GM12878 (cell line): ENCODE measurements around the gene SESTD1. TPM values are rescaled to one million over a fixed set of nuclear protein-coding genes. Genes with fewer than 3 reads are reported as not detected.

Experiments
- ATAC-seq: fragments of 200-7000 bp; cut with Tn5 transposase; 3 replicates; pipeline ENCODE4 v1.9.1; 2020; ENCODE audit warnings: mild to moderate bottlenecking, moderate library complexity
- BruUV-seq: library from RNA; stranded (reverse); fragments of 400-500 nt; replicated peaks from 2 replicates; lab custom pipeline; 2021; lab: Mats Ljungman, UMichigan
- CTCF ChIA-PET: fragments of 300-600 bp; sonication (Branson Sonifier 250); formaldehyde crosslinking; extraction: SDS; loops from one replicate; lab custom pipeline; 2021; ENCODE audit warnings: inconsistent platforms; lab: Yijun Ruan, JAX
- POLR2A ChIA-PET: fragments of 350-600 bp; formaldehyde crosslinking; extraction: SDS; loops from one replicate; lab custom pipeline; 2021; ENCODE audit warnings: inconsistent platforms; lab: Charles Lee
- RAD21 ChIA-PET: fragments of 300-600 bp; sonication (Branson Sonifier 250); formaldehyde crosslinking; loops from one replicate; lab custom pipeline; 2023; ENCODE audit warnings: antibody characterized with exemption; ENCODE audit not compliant: unreplicated experiment; lab: Charles Lee
- SMC1A ChIA-PET: fragments of 300-600 bp; sonication (Branson Sonifier 250); formaldehyde crosslinking; loops from one replicate; lab custom pipeline; 2023; ENCODE audit not compliant: unreplicated experiment, uncharacterized antibody; lab: Charles Lee
- DNase-seq: peaks from one replicate; pipeline ENCODE4 v3.0.0-alpha.2; 2011; ENCODE audit warnings: low read depth, low spot score
- FAIRE-seq: peaks from 3 replicates; lab custom pipeline; 2011; peaks lifted over from hg19 to GRCh38; lab: Jason Lieb, UNC
- H2AFZ ChIP-seq: 2 replicates; pipeline ENCODE4 v1.6.0; 2011; ENCODE audit warnings: low read depth, low read length, control low read depth; ENCODE audit not compliant: control insufficient read depth
- H3K27ac ChIP-seq: 2 replicates; pipeline ENCODE4 v1.5.1; 2011; ENCODE audit warnings: control low read depth; ENCODE audit not compliant: control insufficient read depth, insufficient read depth
- H3K27me3 ChIP-seq, 2 experiments: replicated peaks in 1 of 2; 2 replicates each; pipeline versions ENCODE4 v1.6.0 to v1.6.1; 2011; ENCODE audit warnings: low read length in 1 of 2; ENCODE audit not compliant: control insufficient read depth in 2 of 2, insufficient read depth in 2 of 2
- H3K36me3 ChIP-seq, 2 experiments: 2 replicates each; pipeline ENCODE4 v1.5.1; 2011; ENCODE audit warnings: low read length in 1 of 2; ENCODE audit not compliant: control insufficient read depth in 2 of 2, insufficient read depth in 2 of 2
- H3K4me1 ChIP-seq: 2 replicates; pipeline ENCODE4 v1.6.1; 2011; ENCODE audit warnings: mild to moderate bottlenecking, low read length, moderate library complexity, mixed read lengths; ENCODE audit not compliant: control insufficient read depth, insufficient read depth
- H3K4me2 ChIP-seq: 2 replicates; pipeline ENCODE4 v1.6.0; 2011; ENCODE audit warnings: control low read depth; ENCODE audit not compliant: control insufficient read depth, insufficient read depth
- H3K4me3 ChIP-seq: fragments of 200-600 bp; sonication (generic); 2 replicates; pipeline ENCODE4 v1.5.1; 2016
- H3K79me2 ChIP-seq: 2 replicates; pipeline ENCODE4 v1.6.0; 2011; ENCODE audit warnings: low read length; ENCODE audit not compliant: control insufficient read depth, insufficient read depth
- H3K9ac ChIP-seq: 2 replicates; pipeline ENCODE4 v1.8.0; 2011; ENCODE audit warnings: low read length, control low read depth, mixed read lengths; ENCODE audit not compliant: control insufficient read depth, insufficient read depth
- H3K9me3 ChIP-seq: replicated peaks from 3 replicates; pipeline ENCODE4 v1.5.1; 2011; ENCODE audit warnings: mild to moderate bottlenecking, low read length; ENCODE audit not compliant: control insufficient read depth, insufficient read depth
- H4K20me1 ChIP-seq: 2 replicates; pipeline ENCODE4 v1.6.0; 2011; ENCODE audit not compliant: control insufficient read depth, insufficient read depth
- ATF2 ChIP-seq: IDR thresholded peaks from 2 replicates; pipeline ENCODE4 v1.6.1; 2012; ENCODE audit warnings: low read length, inconsistent platforms
- CHD4 ChIP-seq: fragments of 200-600 bp; sonication (generic); IDR thresholded peaks from 2 replicates; pipeline ENCODE4 v1.6.1; 2016; ENCODE audit warnings: mild to moderate bottlenecking
- CREM ChIP-seq: IDR thresholded peaks from 2 replicates; pipeline ENCODE4 v1.6.1; 2014; ENCODE audit warnings: antibody characterized with exemption, low read depth
- CTCF ChIP-seq, 3 experiments: IDR thresholded peaks in 2 of 3; conservative IDR thresholded peaks in 1 of 3; 2 replicates each; pipeline ENCODE4 v1.5.1; 2011; ENCODE audit warnings: low read depth in 3 of 3, low read length in 3 of 3, mild to moderate bottlenecking in 3 of 3, control low read depth in 2 of 3, moderate library complexity in 2 of 3, inconsistent platforms in 1 of 3, mixed read lengths in 1 of 3; ENCODE audit not compliant: control insufficient read depth in 2 of 3, insufficient read depth in 1 of 3; ENCODE audit errors: extremely low read depth in 1 of 3
- NFYB ChIP-seq: IDR thresholded peaks from 2 replicates; pipeline ENCODE4 v1.6.1; 2011; ENCODE audit warnings: low read depth, mild to moderate bottlenecking, low read length, improper control_type of control experiment, moderate library complexity; ENCODE audit not compliant: insufficient read depth
- NR2C2 ChIP-seq: IDR thresholded peaks from 2 replicates; pipeline ENCODE4 v1.6.1; 2011; ENCODE audit warnings: borderline replicate concordance, low read depth; ENCODE audit not compliant: control insufficient read depth, insufficient read length
- RAD21 ChIP-seq: IDR thresholded peaks from 2 replicates; pipeline ENCODE4 v1.6.1; 2011; ENCODE audit warnings: mild to moderate bottlenecking, low read depth, low read length, moderate library complexity; ENCODE audit not compliant: insufficient read depth
- RB1 ChIP-seq: fragments of 450-650 bp; formaldehyde crosslinking; IDR thresholded peaks from 2 replicates; pipeline ENCODE4 v1.6.1; 2017; ENCODE audit warnings: mild to moderate bottlenecking, borderline replicate concordance
- SKIL ChIP-seq: fragments of 450-650 bp; IDR thresholded peaks from 2 replicates; pipeline ENCODE4 v1.6.1; 2017; ENCODE audit warnings: mild to moderate bottlenecking, low read depth, inconsistent platforms; ENCODE audit not compliant: poor library complexity, severe bottlenecking
- SMAD1 ChIP-seq: fragments of 450-650 bp; IDR thresholded peaks from 2 replicates; pipeline ENCODE4 v1.6.1; 2018; ENCODE audit warnings: mild to moderate bottlenecking, low read depth; ENCODE audit not compliant: partially characterized antibody
- SMARCA5 ChIP-seq: fragments of 450-650 bp; IDR thresholded peaks from 2 replicates; pipeline ENCODE4 v1.6.1; 2017; ENCODE audit warnings: mild to moderate bottlenecking
- SP1 ChIP-seq: IDR thresholded peaks from one replicate; pipeline ENCODE4 v1.6.1; 2011; ENCODE audit warnings: low read depth, low read length
- SRF ChIP-seq, 2 experiments: IDR thresholded peaks; 2 replicates each; pipeline ENCODE4 v1.6.1; 2011; ENCODE audit warnings: low read depth in 2 of 2, low read length in 2 of 2, mild to moderate bottlenecking in 1 of 2, moderate library complexity in 1 of 2
- TCF12 ChIP-seq: IDR thresholded peaks from 2 replicates; pipeline ENCODE4 v1.6.1; 2011; ENCODE audit warnings: low read depth, mild to moderate bottlenecking, low read length
- USF1 ChIP-seq: IDR thresholded peaks from 2 replicates; pipeline ENCODE4 v1.6.1; 2011; ENCODE audit warnings: borderline replicate concordance, low read depth, mild to moderate bottlenecking, moderate library complexity, mixed read lengths, low read length; ENCODE audit not compliant: insufficient read depth; ENCODE audit errors: extremely low read length
- WRNIP1 ChIP-seq: IDR thresholded peaks from 2 replicates; pipeline ENCODE4 v1.6.1; 2011; ENCODE audit warnings: low read depth, low read length, improper control_type of control experiment, borderline replicate concordance
- ZBED1 ChIP-seq: IDR thresholded peaks from 2 replicates; pipeline ENCODE4 v1.6.1; 2016; ENCODE audit warnings: borderline replicate concordance
- WGBS: methylation state at CpG from one replicate; pipeline ENCODE4 v1.1.6; 2016; ENCODE audit warnings: low lambda C conversion rate; ENCODE audit not compliant: insufficient replicate concordance, insufficient coverage; ENCODE audit errors: missing lambda C conversion rate; 5-methylcytosine and 5-hydroxymethylcytosine counted together
- in situ Hi-C: fragments of 300-500 bp; cut with MboI; formaldehyde crosslinking; loops from 9 replicates; pipeline ENCODE4 v1.14.3; 2018; ENCODE audit warnings: mixed read lengths
- intact Hi-C: fragments of 100-400 bp; cut with micrococcal nuclease; formaldehyde crosslinking; loops from one replicate; pipeline ENCODE4 v1.14.2; 2022; ENCODE audit not compliant: unreplicated experiment
- polyA plus RNA-seq, 11 experiments: library from polyadenylated mRNA; depleted of rRNA in 4 of 11; unstranded in 6 of 11; stranded (reverse) in 5 of 11; fragments of >200 nt; fragmentation: Nextera tagmentation in 4 of 11; fragmentation: Illumina TruSeq in 1 of 11; extraction: Ambion mirVana in 4 of 11; extraction: Trizol in 1 of 11; gene quantifications; 1 replicate in 1 of 11; 2 replicates in 10 of 11; pipeline versions ENCODE4 v1.2.1 to v1.2.3, GENCODE V29; 2011 to 2016; ENCODE audit warnings: inconsistent platforms in 2 of 11, missing spikeins in 2 of 11, low read depth in 1 of 11
- total RNA-seq, 4 experiments: library from RNA; depleted of rRNA in 3 of 4; stranded (reverse); fragments of >200 nt in 3 of 4; fragmentation: Illumina TruSeq in 1 of 4; extraction: Trizol in 1 of 4; gene quantifications; 2 replicates each; pipeline versions ENCODE4 v1.2.1 to v1.2.3, GENCODE V29; 2013 to 2021

SESTD1 gene
- total and polyA plus RNA-seq, 10 of the 15 experiments (the other 5 are each of a cell fraction or from before 2014, with no cell fraction given), result 4.4 to 22.7 (median 9.5) TPM

- Histone ChIP-seq H4K20me1 (no peaks in the 10 kb centered on the region), H3K36me3 (no peaks in the 10 kb centered on the region), H3K27ac (no peak overlapping the region), H3K9ac (no peak overlapping the region), H3K4me2 (no peak overlapping the region), H3K27me3 (no peaks in the 10 kb centered on the region), H3K9me3 (no peaks in the 10 kb centered on the region; the same call in 1 of the 3 replicates), H3K79me2 (peaks cover 2% of the 10 kb centered on the region), H3K4me3 (no peak overlapping the region), H2AFZ (no peak overlapping the region), H3K4me1 (no peaks in the 10 kb centered on the region)
- intact Hi-C loops, result no loop called here
- ChIA-PET SMC1A (interaction anchor here (0.7 to 1.8 kb wide), 8 partner anchors 10 to 310 kb away, joined by 3 to 8 read pairs (median 4); no protein-coding TSS in a partner anchor), POLR2A (interaction anchor here (1.9 to 3.3 kb wide), 2 partner anchors 22 to 26 kb away, joined by 5 to 10 read pairs; no protein-coding TSS in a partner anchor), RAD21 (no interaction called here), CTCF (interaction anchor here (1.8 to 3.5 kb wide), 3 partner anchors 11 to 18 kb away, joined by 6 to 30 read pairs (median 18); no protein-coding TSS in a partner anchor)
- ATAC-seq (no peak), DNase-seq (no peak), FAIRE-seq (no peak)
- in situ Hi-C loops, result no loop called here
- no TSS peak for BruUV-seq
- WGBS, result 97% methylated on average over 3 of the region's 3 CpGs
- TF ChIP-seq CREM (no peak), SRF (IDR thresholded peaks at IDR 0.05; ENCODE audit: low read depth in 2 of 2, low read length in 2 of 2) (no peak), RAD21 (no peak), RB1 (no peak), USF1 (no peak), SKIL (no peak), ZBED1 (no peak), CTCF (IDR thresholded peaks at IDR 0.05 in 2 of 3, conservative IDR thresholded peaks at IDR 0.05 in 1 of 3; ENCODE audit: control insufficient read depth in 2 of 3, extremely low read depth in 1 of 3, insufficient read depth in 1 of 3, low read depth in 3 of 3, low read length in 3 of 3) (no peak), NR2C2 (no peak), NFYB (no peak), SMAD1 (no peak), SMARCA5 (no peak), SP1 (no peak), CHD4 (no peak), ATF2 (no peak), WRNIP1 (no peak), TCF12 (no peak)
Observed at GRCh38 chr2:179237209-179237946, 27.3 kb downstream of the SESTD1 start.
